Measurements from ENCODE around the gene ARL4A. TPM values are rescaled to one million over a fixed set of nuclear protein-coding genes. Genes with fewer than 3 reads are reported as not detected.

ARL4A gene
- total and polyA plus RNA-seq, 9 of the 15 experiments (the other 6 are each of a cell fraction or from before 2014, with no cell fraction given), result 118 to 688 (median 172) TPM

DNA sequence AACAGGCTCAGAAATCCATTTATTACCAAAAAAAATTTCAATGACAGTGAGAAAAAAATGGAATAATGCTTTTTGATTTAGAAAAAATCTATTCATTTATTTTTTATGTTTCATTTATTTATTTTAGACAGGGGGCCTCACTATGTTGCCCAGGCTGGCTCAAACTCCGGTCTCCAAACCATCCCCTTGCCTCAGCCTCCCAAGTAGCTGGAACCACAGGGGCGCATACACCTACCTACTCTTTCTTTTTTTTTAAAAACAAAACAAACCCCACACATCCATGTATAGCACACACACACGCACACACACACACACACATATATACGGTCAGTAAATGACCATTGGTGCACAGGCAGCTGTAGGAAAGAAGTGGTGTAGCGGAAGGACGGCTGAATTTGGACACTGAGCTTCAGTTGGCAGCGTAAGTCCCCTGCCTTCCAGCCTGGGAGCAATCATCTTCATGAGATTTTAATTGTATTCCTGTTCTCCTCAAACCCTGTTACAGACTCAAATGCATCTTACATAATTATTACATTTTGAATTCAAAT is 28.8 kb downstream of the ARL4A start (continued):
- TF ChIP-seq HLTF (IDR thresholded peaks at IDR 0.05) (0 out of 2 replicates have a peak, but pooled peaks have one; percentile 51), ZNF696 (CRISPR knock-in tag; conservative IDR thresholded peaks at IDR 0.05) (no peak), FOSL1 (tag; conservative IDR thresholded peaks at IDR 0.05) (no peak), ZZZ3 (IDR thresholded peaks at IDR 0.05) (no peak), MEF2A (IDR thresholded peaks at IDR 0.05; ENCODE audit: control insufficient read depth, low read depth, low read length) (no peak), BMI1 (IDR thresholded peaks at IDR 0.05; ENCODE audit: low read length) (no peak), MYC (IDR thresholded peaks at IDR 0.05; ENCODE audit: low read depth, low read length) (no peak), MYC (CRISPR knock-in tag; IDR thresholded peaks at IDR 0.05; ENCODE audit: borderline replicate concordance, low read depth) (no peak), MCM3 (IDR thresholded peaks at IDR 0.05) (no peak), DNMT1 (IDR thresholded peaks at IDR 0.05) (peak; percentile 53; the same call in 1 of the 2 replicates), NR2C1 (IDR thresholded peaks at IDR 0.05) (no peak), NR2C1 (tag; IDR thresholded peaks at IDR 0.05) (no peak), NFE2L1 (tag; IDR thresholded peaks at IDR 0.05; ENCODE audit: borderline replicate concordance, low read depth) (no peak), ZC3H4 (CRISPR knock-in tag; IDR thresholded peaks at IDR 0.05; ENCODE audit: borderline replicate concordance) (no peak), KAT8 (IDR thresholded peaks at IDR 0.05; ENCODE audit: low read depth) (no peak), LEF1 (IDR thresholded peaks at IDR 0.05) (no peak)
- TF ChIP-seq, protein P1, sequence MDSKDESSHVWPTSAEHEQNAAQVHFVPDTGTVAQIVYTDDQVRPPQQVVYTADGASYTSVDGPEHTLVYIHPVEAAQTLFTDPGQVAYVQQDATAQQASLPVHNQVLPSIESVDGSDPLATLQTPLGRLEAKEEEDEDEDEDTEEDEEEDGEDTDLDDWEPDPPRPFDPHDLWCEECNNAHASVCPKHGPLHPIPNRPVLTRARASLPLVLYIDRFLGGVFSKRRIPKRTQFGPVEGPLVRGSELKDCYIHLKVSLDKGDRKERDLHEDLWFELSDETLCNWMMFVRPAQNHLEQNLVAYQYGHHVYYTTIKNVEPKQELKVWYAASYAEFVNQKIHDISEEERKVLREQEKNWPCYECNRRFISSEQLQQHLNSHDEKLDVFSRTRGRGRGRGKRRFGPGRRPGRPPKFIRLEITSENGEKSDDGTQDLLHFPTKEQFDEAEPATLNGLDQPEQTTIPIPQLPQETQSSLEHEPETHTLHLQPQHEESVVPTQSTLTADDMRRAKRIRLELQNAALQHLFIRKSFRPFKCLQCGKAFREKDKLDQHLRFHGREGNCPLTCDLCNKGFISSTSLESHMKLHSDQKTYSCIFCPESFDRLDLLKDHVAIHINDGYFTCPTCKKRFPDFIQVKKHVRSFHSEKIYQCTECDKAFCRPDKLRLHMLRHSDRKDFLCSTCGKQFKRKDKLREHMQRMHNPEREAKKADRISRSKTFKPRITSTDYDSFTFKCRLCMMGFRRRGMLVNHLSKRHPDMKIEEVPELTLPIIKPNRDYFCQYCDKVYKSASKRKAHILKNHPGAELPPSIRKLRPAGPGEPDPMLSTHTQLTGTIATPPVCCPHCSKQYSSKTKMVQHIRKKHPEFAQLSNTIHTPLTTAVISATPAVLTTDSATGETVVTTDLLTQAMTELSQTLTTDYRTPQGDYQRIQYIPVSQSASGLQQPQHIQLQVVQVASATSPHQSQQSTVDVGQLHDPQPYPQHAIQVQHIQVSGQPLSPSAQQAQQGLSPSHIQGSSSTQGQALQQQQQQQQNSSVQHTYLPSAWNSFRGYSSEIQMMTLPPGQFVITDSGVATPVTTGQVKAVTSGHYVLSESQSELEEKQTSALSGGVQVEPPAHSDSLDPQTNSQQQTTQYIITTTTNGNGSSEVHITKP (IDR thresholded peaks at IDR 0.05; ENCODE audit: partially characterized antibody), result no peak
- TF ChIP-seq, protein P2, sequence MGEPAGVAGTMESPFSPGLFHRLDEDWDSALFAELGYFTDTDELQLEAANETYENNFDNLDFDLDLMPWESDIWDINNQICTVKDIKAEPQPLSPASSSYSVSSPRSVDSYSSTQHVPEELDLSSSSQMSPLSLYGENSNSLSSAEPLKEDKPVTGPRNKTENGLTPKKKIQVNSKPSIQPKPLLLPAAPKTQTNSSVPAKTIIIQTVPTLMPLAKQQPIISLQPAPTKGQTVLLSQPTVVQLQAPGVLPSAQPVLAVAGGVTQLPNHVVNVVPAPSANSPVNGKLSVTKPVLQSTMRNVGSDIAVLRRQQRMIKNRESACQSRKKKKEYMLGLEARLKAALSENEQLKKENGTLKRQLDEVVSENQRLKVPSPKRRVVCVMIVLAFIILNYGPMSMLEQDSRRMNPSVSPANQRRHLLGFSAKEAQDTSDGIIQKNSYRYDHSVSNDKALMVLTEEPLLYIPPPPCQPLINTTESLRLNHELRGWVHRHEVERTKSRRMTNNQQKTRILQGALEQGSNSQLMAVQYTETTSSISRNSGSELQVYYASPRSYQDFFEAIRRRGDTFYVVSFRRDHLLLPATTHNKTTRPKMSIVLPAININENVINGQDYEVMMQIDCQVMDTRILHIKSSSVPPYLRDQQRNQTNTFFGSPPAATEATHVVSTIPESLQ (CRISPR knock-in tag; IDR thresholded peaks at IDR 0.05), result no peak
- TF ChIP-seq, protein P3, sequence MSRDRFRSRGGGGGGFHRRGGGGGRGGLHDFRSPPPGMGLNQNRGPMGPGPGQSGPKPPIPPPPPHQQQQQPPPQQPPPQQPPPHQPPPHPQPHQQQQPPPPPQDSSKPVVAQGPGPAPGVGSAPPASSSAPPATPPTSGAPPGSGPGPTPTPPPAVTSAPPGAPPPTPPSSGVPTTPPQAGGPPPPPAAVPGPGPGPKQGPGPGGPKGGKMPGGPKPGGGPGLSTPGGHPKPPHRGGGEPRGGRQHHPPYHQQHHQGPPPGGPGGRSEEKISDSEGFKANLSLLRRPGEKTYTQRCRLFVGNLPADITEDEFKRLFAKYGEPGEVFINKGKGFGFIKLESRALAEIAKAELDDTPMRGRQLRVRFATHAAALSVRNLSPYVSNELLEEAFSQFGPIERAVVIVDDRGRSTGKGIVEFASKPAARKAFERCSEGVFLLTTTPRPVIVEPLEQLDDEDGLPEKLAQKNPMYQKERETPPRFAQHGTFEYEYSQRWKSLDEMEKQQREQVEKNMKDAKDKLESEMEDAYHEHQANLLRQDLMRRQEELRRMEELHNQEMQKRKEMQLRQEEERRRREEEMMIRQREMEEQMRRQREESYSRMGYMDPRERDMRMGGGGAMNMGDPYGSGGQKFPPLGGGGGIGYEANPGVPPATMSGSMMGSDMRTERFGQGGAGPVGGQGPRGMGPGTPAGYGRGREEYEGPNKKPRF (IDR thresholded peaks at IDR 0.05; ENCODE audit: low read depth, low read length), result no peak
- TF ChIP-seq, protein P4, sequence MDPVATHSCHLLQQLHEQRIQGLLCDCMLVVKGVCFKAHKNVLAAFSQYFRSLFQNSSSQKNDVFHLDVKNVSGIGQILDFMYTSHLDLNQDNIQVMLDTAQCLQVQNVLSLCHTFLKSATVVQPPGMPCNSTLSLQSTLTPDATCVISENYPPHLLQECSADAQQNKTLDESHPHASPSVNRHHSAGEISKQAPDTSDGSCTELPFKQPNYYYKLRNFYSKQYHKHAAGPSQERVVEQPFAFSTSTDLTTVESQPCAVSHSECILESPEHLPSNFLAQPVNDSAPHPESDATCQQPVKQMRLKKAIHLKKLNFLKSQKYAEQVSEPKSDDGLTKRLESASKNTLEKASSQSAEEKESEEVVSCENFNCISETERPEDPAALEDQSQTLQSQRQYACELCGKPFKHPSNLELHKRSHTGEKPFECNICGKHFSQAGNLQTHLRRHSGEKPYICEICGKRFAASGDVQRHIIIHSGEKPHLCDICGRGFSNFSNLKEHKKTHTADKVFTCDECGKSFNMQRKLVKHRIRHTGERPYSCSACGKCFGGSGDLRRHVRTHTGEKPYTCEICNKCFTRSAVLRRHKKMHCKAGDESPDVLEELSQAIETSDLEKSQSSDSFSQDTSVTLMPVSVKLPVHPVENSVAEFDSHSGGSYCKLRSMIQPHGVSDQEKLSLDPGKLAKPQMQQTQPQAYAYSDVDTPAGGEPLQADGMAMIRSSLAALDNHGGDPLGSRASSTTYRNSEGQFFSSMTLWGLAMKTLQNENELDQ (CRISPR knock-in tag; IDR thresholded peaks at IDR 0.05; ENCODE audit: borderline replicate concordance), result no peak
